SK-N-MC (cell line): ENCODE data around the gene ATP1A1.
A peak's percentile ranks its signal among the peaks of the same experiment; 100 is the strongest.

Source experiments
- DNase-seq: peaks from one replicate; pipeline ENCODE4 v3.0.0-alpha.2; 2011; ENCODE audit warnings: low read depth, low spot score
- H3K27ac ChIP-seq: fragments of 200-600 bp; sonication (generic); 2 replicates; pipeline ENCODE4 v1.5.1; 2016; ENCODE audit warnings: mixed run types
- H3K36me3 ChIP-seq: fragments of 200-600 bp; sonication (generic); 2 replicates; pipeline ENCODE4 v1.6.1; 2017; ENCODE audit warnings: antibody characterized with exemption, low read length, mixed read lengths; ENCODE audit not compliant: insufficient read depth
- H3K4me3 ChIP-seq: fragments of 200-600 bp; sonication (generic); 2 replicates; pipeline ENCODE4 v1.5.1; 2016
- H3K9ac ChIP-seq: fragments of 200-600 bp; sonication (generic); 2 replicates; pipeline ENCODE4 v1.8.0; 2017; ENCODE audit warnings: mixed run types, mixed read lengths; ENCODE audit not compliant: insufficient read length
- H3K9me3 ChIP-seq: fragments of 200-600 bp; sonication (generic); 2 replicates; pipeline ENCODE4 v1.6.1; 2017; ENCODE audit warnings: low read depth, mild to moderate bottlenecking, antibody characterized with exemption, low read length, moderate library complexity, mixed read lengths
- EZH2 ChIP-seq: fragments of 200-600 bp; sonication (generic); IDR thresholded peaks from one replicate; pipeline ENCODE4 v1.6.1; 2017; ENCODE audit warnings: antibody characterized with exemption
- FOXP2 ChIP-seq: optimal IDR thresholded peaks from 2 replicates; pipeline ENCODE3; 2011; ENCODE audit warnings: mild to moderate bottlenecking, moderate library complexity; ENCODE audit not compliant: insufficient read depth; ENCODE audit errors: extremely low read length, control extremely low read depth
- POLR2AphosphoS5 ChIP-seq: IDR thresholded peaks from 2 replicates; pipeline ENCODE4 v1.6.1; 2012; ENCODE audit warnings: mild to moderate bottlenecking, low read depth, low read length, borderline replicate concordance

ATP1A1 gene

DNA sequence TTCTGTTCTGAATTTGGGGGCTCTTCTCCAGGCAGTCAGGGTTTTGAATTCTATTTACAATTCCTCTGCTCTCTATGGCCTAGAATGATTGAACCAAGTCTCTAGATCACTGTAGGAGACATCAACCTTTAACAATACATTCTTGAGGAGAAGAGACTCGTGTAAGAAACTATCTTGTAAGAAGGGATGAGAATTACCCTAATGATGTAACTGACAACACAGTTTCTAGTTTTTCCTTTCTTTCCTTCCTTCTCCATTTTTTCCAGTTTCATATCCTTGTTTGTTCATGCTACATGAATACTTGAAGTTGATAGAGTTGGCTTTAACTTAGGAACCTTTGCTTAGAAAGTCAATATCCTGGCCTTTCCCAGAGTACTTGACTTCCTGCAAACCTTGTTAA, 1.3 kb upstream of the ATP1A1 start:
- Histone ChIP-seq H3K27ac (peak overlapping the region; percentile 59), H3K9ac (no peak overlapping the region), H3K4me3 (peak overlapping the region; percentile 83), H3K36me3 (peaks cover 28% of the 10 kb centered on the region), H3K9me3 (no peaks in the 10 kb centered on the region)
- TF ChIP-seq EZH2 = no peak
- TF ChIP-seq FOXP2 = no peak
- TF ChIP-seq POLR2AphosphoS5 = no peak
- DNase-seq = no peak

GRCh38 chr1:116372191-116372590, 853 bp upstream of the ATP1A1 start:
- peak overlapping the region; percentile 59 for H3K27ac ChIP-seq
- TF ChIP-seq FOXP2 (no peak), EZH2 (no peak), POLR2AphosphoS5 (no peak)
- DNase-seq = no peak
- peaks cover 32% of the 10 kb centered on the region for H3K36me3 ChIP-seq
- H3K9me3 ChIP-seq = no peaks in the 10 kb centered on the region
- peak overlapping the region; percentile 83 for H3K4me3 ChIP-seq
- H3K9ac ChIP-seq = peak overlapping the region; percentile 55

DNA sequence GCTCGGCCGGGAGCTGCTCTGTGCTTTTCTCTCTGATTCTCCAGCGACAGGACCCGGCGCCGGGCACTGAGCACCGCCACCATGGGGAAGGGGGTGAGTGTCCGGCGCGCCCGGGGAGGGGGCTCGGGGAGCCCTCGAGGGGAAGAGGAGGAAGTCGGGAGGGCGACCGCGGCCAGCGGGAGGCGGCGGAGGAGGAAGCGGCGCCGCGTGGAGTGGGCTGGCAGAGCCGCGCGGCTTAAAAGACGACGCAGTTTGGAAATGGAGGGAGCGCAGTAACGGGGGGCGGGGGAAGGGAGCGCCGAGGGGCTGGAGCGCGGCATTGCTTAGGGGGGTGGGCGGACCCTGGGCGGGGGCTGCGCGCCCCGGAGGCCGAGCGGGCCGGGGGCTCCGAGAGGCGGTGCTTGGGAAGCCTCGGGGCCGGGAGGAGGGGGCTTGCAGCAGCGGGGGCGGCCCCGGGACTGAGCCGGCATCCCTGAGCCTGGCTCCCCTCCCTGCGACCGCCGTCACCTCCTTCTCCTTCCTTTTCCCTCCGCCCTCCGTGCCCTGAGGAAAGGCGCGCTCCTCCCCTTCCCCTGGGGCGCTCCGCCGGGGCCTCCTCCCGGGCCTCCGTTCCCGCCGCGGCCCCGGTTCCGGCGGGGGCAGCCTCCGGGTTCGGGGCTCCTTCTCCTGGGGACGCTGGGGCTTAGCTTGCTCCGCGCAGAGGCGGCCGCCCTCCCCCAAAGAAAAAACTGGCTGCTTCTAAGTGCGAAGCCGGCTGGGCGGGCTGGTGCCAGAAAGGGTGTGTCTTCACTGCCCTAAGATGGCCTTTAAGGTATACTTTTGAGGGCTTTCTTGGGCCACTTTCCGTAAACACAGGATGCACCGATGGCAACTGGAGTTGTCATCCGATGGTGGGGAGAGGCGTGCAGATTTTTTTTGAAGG, 648 bp downstream of the ATP1A1 start:
- H3K4me3 ChIP-seq = peak overlapping the region; percentile 83
- H3K9me3 ChIP-seq = no peaks in the 10 kb centered on the region
- H3K9ac ChIP-seq = peak overlapping the region; percentile 92
- peak overlapping the region; percentile 84 for H3K27ac ChIP-seq
- DNase-seq = no peak
- TF ChIP-seq FOXP2 (no peak), POLR2AphosphoS5 (no peak), EZH2 (no peak)
- peaks cover 47% of the 10 kb centered on the region for H3K36me3 ChIP-seq

- TF ChIP-seq EZH2 (no peak), POLR2AphosphoS5 (no peak), FOXP2 (no peak)
- DNase-seq = no peak
- Histone ChIP-seq H3K9ac (peak overlapping the region; percentile 92), H3K36me3 (peaks cover 56% of the 10 kb centered on the region), H3K9me3 (no peaks in the 10 kb centered on the region), H3K4me3 (peak overlapping the region; percentile 83), H3K27ac (peak overlapping the region; percentile 84)
Measured at GRCh38 chr1:116374353-116375147, 1.5 kb downstream of the ATP1A1 start.

GRCh38 chr1:116375148-116375886, 2.3 kb downstream of the ATP1A1 start:
- peak overlapping the region; percentile 83 for H3K4me3 ChIP-seq
- H3K27ac ChIP-seq = peak overlapping the region; percentile 84; the same call in 1 of the 2 replicates
- H3K36me3 ChIP-seq = peaks cover 64% of the 10 kb centered on the region
- peak overlapping the region; percentile 92 for H3K9ac ChIP-seq
- DNase-seq = no peak
- TF ChIP-seq FOXP2 (no peak), EZH2 (no peak), POLR2AphosphoS5 (no peak; the same call in 1 of the 2 replicates)
- no peaks in the 10 kb centered on the region for H3K9me3 ChIP-seq

GRCh38 chr1:116375887-116376728, 3.1 kb downstream of the ATP1A1 start:
- TF ChIP-seq FOXP2 = no peak
- TF ChIP-seq POLR2AphosphoS5 = no peak
- TF ChIP-seq EZH2 = no peak
- no peak for DNase-seq
- Histone ChIP-seq H3K27ac (peak overlapping the region; percentile 84; the same call in 1 of the 2 replicates), H3K4me3 (peak overlapping the region; percentile 83), H3K9ac (peak overlapping the region; percentile 92), H3K36me3 (peaks cover 70% of the 10 kb centered on the region), H3K9me3 (no peaks in the 10 kb centered on the region)

GRCh38 chr1:116376729-116377086, 3.7 kb downstream of the ATP1A1 start:
- DNase-seq = no peak
- TF ChIP-seq FOXP2 (no peak), POLR2AphosphoS5 (no peak), EZH2 (no peak)
- peak overlapping the region; percentile 84; the same call in 1 of the 2 replicates for H3K27ac ChIP-seq
- peak overlapping the region; percentile 92 for H3K9ac ChIP-seq
- H3K36me3 ChIP-seq = peaks cover 74% of the 10 kb centered on the region
- H3K4me3 ChIP-seq = peak overlapping the region; percentile 83
- H3K9me3 ChIP-seq = no peaks in the 10 kb centered on the region
